ENCODE data around the gene OR13C4. TPM values are rescaled to one million over a fixed set of nuclear protein-coding genes. Genes with fewer than 3 reads are reported as not detected.

OR13C4 gene
- total and polyA plus RNA-seq, 2 of the 4 experiments (the other 2 are of a cell fraction): not detected

DNA sequence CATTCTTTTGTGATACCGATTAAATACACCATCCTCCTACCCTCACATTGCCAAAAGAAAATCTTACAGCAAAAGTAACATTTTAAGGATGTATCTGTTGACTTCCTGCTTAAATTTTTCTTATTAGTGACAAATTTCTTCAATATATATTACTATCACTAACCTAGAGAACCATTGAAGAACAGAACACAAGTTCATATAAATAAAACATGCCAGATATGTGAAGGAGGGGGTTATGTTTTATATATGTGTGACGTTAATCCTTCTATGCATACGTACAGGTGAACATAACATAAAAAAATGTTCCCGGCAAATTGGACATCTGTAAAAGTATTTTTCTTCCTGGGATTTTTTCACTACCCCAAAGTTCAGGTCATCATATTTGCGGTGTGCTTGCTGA lies 23.0 kb downstream of the OR13C4 start, which contains the start of gene OR13F1:
TSS of gene OR13F1 (plus strand) at position 301 of the 400 bp plus-strand sequence. CDS start at position 301, 0 bp downstream.
- H2BK5ac ChIP-seq (ENCODE audit: low read depth, low read length, poor library complexity, severe bottlenecking): no peak within 1 kb of the TSS
- no peak within 1 kb of the TSS for H3K18ac ChIP-seq (ENCODE audit: low read depth, low read length)
- no peak within 1 kb of the TSS for H3K4me2 ChIP-seq (ENCODE audit: low read depth, low read length)
- BruUV-seq (replicated peaks): no TSS peak
- H3K4ac ChIP-seq (ENCODE audit: low read depth, low read length): no peak within 1 kb of the TSS
- no peak within 1 kb of the TSS for H4K8ac ChIP-seq (ENCODE audit: low read depth in 2 of 2, low read length in 2 of 2)
- ChIA-PET POLR2A (ENCODE audit: unreplicated experiment) (no interaction called here), CTCF (no interaction called here)
- no peak within 1 kb of the TSS for H2AK9ac ChIP-seq (replicated peaks; ENCODE audit: low read depth, low read length, poor library complexity)
- no peak within 1 kb of the TSS for H2BK15ac ChIP-seq (ENCODE audit: low read depth, low read length)
- 83% methylated on average over 3 of the region's 5 CpGs; no CpG with 5 or more reads in 1 of the 2 experiments for WGBS, 2 experiments (ENCODE audit: extremely low coverage in 2 of 2, insufficient read length in 1 of 2)
- H3K14ac ChIP-seq (replicated peaks; ENCODE audit: low read depth, low read length): no peak within 1 kb of the TSS
- no peak within 1 kb of the TSS for H3K56ac ChIP-seq (ENCODE audit: extremely low read depth, insufficient read depth, low read length)
- H2AFZ ChIP-seq (replicated peaks; ENCODE audit: low read length, poor library complexity): no peak within 1 kb of the TSS
- no peaks in the 10 kb centered on the region for H3K4me1 ChIP-seq (ENCODE audit: control insufficient read depth, insufficient read depth, low read length)
- TF ChIP-seq, protein P1, sequence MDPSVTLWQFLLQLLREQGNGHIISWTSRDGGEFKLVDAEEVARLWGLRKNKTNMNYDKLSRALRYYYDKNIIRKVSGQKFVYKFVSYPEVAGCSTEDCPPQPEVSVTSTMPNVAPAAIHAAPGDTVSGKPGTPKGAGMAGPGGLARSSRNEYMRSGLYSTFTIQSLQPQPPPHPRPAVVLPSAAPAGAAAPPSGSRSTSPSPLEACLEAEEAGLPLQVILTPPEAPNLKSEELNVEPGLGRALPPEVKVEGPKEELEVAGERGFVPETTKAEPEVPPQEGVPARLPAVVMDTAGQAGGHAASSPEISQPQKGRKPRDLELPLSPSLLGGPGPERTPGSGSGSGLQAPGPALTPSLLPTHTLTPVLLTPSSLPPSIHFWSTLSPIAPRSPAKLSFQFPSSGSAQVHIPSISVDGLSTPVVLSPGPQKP (IDR thresholded peaks at IDR 0.05; ENCODE audit: borderline replicate concordance, low read depth, low read length): no peak
- no peak for TF ChIP-seq RAD21 (IDR thresholded peaks at IDR 0.05; ENCODE audit: low read length)
- no peak for TF ChIP-seq RFX5 (IDR thresholded peaks at IDR 0.05; ENCODE audit: low read depth, low read length)
- TF ChIP-seq MAFK (IDR thresholded peaks at IDR 0.05; ENCODE audit: low read depth, low read length): no peak
- no peak for TF ChIP-seq MAZ (IDR thresholded peaks at IDR 0.05; ENCODE audit: borderline replicate concordance, low read depth, low read length)
- TF ChIP-seq POLR2A (IDR thresholded peaks at IDR 0.05; ENCODE audit: low read depth, low read length): no peak
- TF ChIP-seq NFE2L2 (IDR thresholded peaks at IDR 0.05; ENCODE audit: low read depth, low read length): no peak
- TF ChIP-seq, protein P2, sequence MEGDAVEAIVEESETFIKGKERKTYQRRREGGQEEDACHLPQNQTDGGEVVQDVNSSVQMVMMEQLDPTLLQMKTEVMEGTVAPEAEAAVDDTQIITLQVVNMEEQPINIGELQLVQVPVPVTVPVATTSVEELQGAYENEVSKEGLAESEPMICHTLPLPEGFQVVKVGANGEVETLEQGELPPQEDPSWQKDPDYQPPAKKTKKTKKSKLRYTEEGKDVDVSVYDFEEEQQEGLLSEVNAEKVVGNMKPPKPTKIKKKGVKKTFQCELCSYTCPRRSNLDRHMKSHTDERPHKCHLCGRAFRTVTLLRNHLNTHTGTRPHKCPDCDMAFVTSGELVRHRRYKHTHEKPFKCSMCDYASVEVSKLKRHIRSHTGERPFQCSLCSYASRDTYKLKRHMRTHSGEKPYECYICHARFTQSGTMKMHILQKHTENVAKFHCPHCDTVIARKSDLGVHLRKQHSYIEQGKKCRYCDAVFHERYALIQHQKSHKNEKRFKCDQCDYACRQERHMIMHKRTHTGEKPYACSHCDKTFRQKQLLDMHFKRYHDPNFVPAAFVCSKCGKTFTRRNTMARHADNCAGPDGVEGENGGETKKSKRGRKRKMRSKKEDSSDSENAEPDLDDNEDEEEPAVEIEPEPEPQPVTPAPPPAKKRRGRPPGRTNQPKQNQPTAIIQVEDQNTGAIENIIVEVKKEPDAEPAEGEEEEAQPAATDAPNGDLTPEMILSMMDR (conservative IDR thresholded peaks at IDR 0.05; ENCODE audit: low read depth, low read length): no peak
- TF ChIP-seq BHLHE40 (IDR thresholded peaks at IDR 0.05; ENCODE audit: low read depth, low read length): no peak
- no peak for TF ChIP-seq FOS (IDR thresholded peaks at IDR 0.05; ENCODE audit: low read depth, low read length)
- no peak for TF ChIP-seq USF2 (IDR thresholded peaks at IDR 0.05; ENCODE audit: low read depth, low read length)
- no peak for TF ChIP-seq CHD1 (IDR thresholded peaks at IDR 0.05; ENCODE audit: low read depth, low read length)
- TF ChIP-seq RCOR1 (IDR thresholded peaks at IDR 0.05; ENCODE audit: insufficient replicate concordance, low read length): no peak
- H3K9me3 ChIP-seq (ENCODE audit: control insufficient read depth, insufficient read depth, low read length): peaks cover 6% of the 10 kb centered on the region
- H2BK20ac ChIP-seq (ENCODE audit: low read depth, low read length): no peak within 1 kb of the TSS
- H3K9ac ChIP-seq (ENCODE audit: low read depth, low read length): no peak within 1 kb of the TSS
- in situ Hi-C loops (cut with MboI; ENCODE audit: low sequenced_read_pairs) (no loop called here), intact Hi-C loops (cut with micrococcal nuclease) (no loop called here), dilution Hi-C loops (cut with HindIII; ENCODE audit: low sequenced_read_pairs, unreplicated experiment) (no loop called here)
- H4K5ac ChIP-seq (ENCODE audit: low read depth, low read length): no peak within 1 kb of the TSS
- ATAC-seq (ENCODE audit: low read depth): no peak
- no peak within 1 kb of the TSS for H3K4me3 ChIP-seq (ENCODE audit: insufficient read depth, low read depth, low read length)
- no peak within 1 kb of the TSS for H4K91ac ChIP-seq (ENCODE audit: insufficient read depth, low read depth, low read length)
- no peak within 1 kb of the TSS for H3K23ac ChIP-seq (ENCODE audit: low read depth, low read length)
- no peaks in the 10 kb centered on the region for H3K36me3 ChIP-seq (ENCODE audit: control insufficient read depth, insufficient read depth, low read length)
- H3K27ac ChIP-seq (ENCODE audit: insufficient read depth, low read length): no peak within 1 kb of the TSS
- DNase-seq: no peak
- no peaks in the 10 kb centered on the region for H4K20me1 ChIP-seq (ENCODE audit: insufficient read depth, low read length)
- no peaks in the 10 kb centered on the region for H3K9me1 ChIP-seq (ENCODE audit: insufficient read depth, low read length)
- H3K79me1 ChIP-seq (ENCODE audit: low read depth in 1 of 2, low read length in 2 of 2): no peaks in the 10 kb centered on the region
- H3K27me3 ChIP-seq (ENCODE audit: control insufficient read depth, insufficient read depth, low read length): no peaks in the 10 kb centered on the region
- H2AK5ac ChIP-seq (ENCODE audit: low read depth, low read length): no peak within 1 kb of the TSS
- H2BK120ac ChIP-seq (ENCODE audit: low read depth, low read length): no peak within 1 kb of the TSS

Data from IMR-90 (cell line).